Measurements from ENCODE around the gene ACVRL1. TPM values are rescaled to one million over a fixed set of nuclear protein-coding genes. Genes with fewer than 3 reads are reported as not detected.

ACVRL1 gene
- total RNA-seq, 1 experiment from 2014 or later = not detected

DNA sequence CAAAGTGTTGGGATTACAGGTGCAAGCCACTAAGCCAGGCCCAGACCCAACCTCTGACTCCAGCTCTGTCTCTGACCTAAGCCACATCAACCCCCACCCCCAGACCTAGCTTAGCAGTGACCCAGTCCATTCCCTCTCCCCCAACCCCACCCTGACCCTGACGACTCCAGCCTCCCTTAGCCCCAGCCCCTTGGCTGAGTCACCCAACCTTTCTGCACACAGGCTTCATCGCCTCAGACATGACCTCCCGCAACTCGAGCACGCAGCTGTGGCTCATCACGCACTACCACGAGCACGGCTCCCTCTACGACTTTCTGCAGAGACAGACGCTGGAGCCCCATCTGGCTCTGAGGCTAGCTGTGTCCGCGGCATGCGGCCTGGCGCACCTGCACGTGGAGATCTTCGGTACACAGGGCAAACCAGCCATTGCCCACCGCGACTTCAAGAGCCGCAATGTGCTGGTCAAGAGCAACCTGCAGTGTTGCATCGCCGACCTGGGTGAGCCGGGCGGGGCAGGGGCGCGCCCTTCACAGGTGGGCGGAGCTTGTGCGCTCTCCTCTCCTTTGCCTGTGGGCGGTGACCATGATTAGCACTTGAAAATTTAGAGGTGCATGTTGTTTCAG, 7.8 kb downstream of the ACVRL1 start:
- ChIA-PET CTCF (interaction anchor here (0.6 to 6.5 kb wide), 3 partner anchors 8 to 87 kb away, joined by 3 to 32 read pairs (median 3); no protein-coding TSS in a partner anchor), POLR2A (interaction anchor here (0.6 kb wide), 1 partner anchor 36 kb away, joined by 4 read pairs; no protein-coding TSS in a partner anchor)
- Mint-ChIP-seq H3K9me3 (ENCODE audit: unreplicated experiment) (no peaks in the 10 kb centered on the region), H3K4me1 (ENCODE audit: insufficient read depth, unreplicated experiment) (peaks cover 5% of the 10 kb centered on the region), H3K27ac (ENCODE audit: low read depth, unreplicated experiment) (no peak overlapping the region), H3K27me3 (ENCODE audit: insufficient read depth, unreplicated experiment) (no peaks in the 10 kb centered on the region), H3K4me3 (ENCODE audit: unreplicated experiment) (no peak overlapping the region), H3K36me3 (ENCODE audit: insufficient read depth, unreplicated experiment) (no peaks in the 10 kb centered on the region)
- no peak for DNase-seq (ENCODE audit: unreplicated experiment)
- intact Hi-C loops (cut with micrococcal nuclease) = no loop called here
- TF ChIP-seq, protein P1, sequence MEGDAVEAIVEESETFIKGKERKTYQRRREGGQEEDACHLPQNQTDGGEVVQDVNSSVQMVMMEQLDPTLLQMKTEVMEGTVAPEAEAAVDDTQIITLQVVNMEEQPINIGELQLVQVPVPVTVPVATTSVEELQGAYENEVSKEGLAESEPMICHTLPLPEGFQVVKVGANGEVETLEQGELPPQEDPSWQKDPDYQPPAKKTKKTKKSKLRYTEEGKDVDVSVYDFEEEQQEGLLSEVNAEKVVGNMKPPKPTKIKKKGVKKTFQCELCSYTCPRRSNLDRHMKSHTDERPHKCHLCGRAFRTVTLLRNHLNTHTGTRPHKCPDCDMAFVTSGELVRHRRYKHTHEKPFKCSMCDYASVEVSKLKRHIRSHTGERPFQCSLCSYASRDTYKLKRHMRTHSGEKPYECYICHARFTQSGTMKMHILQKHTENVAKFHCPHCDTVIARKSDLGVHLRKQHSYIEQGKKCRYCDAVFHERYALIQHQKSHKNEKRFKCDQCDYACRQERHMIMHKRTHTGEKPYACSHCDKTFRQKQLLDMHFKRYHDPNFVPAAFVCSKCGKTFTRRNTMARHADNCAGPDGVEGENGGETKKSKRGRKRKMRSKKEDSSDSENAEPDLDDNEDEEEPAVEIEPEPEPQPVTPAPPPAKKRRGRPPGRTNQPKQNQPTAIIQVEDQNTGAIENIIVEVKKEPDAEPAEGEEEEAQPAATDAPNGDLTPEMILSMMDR (IDR thresholded peaks at IDR 0.05; ENCODE audit: unreplicated experiment) = no peak
- BruUV-seq (replicated peaks) = no TSS peak

DNA sequence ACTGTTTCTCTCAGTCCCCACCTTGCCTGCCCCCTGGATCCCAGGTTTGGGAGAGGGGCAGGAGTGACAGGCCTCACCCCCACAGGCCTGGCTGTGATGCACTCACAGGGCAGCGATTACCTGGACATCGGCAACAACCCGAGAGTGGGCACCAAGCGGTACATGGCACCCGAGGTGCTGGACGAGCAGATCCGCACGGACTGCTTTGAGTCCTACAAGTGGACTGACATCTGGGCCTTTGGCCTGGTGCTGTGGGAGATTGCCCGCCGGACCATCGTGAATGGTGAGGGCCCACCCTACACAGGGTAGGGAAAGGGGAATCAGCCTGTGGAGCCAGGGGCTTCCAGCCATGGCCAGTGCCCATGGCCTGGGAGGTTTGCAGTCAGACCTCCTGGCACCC, 8.6 kb downstream of the ACVRL1 start:
- Mint-ChIP-seq H3K4me1 (ENCODE audit: insufficient read depth, unreplicated experiment) (peaks cover 5% of the 10 kb centered on the region), H3K4me3 (ENCODE audit: unreplicated experiment) (no peak overlapping the region), H3K27me3 (ENCODE audit: insufficient read depth, unreplicated experiment) (no peaks in the 10 kb centered on the region), H3K9me3 (ENCODE audit: unreplicated experiment) (no peaks in the 10 kb centered on the region), H3K27ac (ENCODE audit: low read depth, unreplicated experiment) (no peak overlapping the region), H3K36me3 (ENCODE audit: insufficient read depth, unreplicated experiment) (no peaks in the 10 kb centered on the region)
- ChIA-PET CTCF (interaction anchor here (1.1 kb wide), 1 partner anchor 40 kb away, joined by 3 read pairs; no protein-coding TSS in a partner anchor), POLR2A (interaction anchor here (0.6 kb wide), 1 partner anchor 918 kb away, joined by 3 read pairs; the partner anchor contains the start of gene KRT79)
- intact Hi-C loops (cut with micrococcal nuclease) = no loop called here
- no peak for DNase-seq (ENCODE audit: unreplicated experiment)
- TF ChIP-seq, protein P1 (IDR thresholded peaks at IDR 0.05; ENCODE audit: unreplicated experiment) = no peak
- BruUV-seq (replicated peaks) = no TSS peak

DNA sequence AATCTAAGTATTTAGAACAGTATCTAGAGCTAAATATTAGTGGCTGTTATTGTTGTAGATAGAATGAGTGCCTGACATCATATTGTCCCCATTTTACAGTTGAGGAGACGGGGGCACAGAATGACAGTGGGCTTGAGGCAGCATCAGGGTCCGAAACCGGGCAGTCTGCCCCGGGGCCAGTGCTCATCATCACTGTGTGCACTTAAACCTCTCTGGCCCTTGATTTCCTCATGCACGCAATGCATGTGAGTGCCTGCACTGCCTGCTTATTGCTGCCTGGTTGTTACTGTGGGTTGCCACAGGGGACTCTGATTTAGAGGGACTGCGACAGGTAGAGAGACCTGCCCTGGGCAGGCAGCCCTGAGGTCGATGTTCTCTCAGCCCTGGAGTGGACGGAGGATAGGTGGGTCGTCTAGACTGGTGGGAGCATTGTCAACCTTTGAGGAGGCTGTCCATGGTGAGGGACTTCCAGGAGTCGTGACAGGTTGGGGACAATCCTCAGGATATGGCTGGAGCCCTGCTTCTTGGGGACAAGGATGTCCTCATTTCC, 9.8 kb downstream of the ACVRL1 start:
- H3K27ac Mint-ChIP-seq (ENCODE audit: low read depth, unreplicated experiment) = no peak overlapping the region
- ChIA-PET CTCF (interaction anchor here (0.8 to 1.2 kb wide), 3 partner anchors 9 to 53 kb away, joined by 3 to 4 read pairs (median 3); no protein-coding TSS in a partner anchor), POLR2A (no interaction called here)
- H3K36me3 Mint-ChIP-seq (ENCODE audit: insufficient read depth, unreplicated experiment) = no peaks in the 10 kb centered on the region
- H3K9me3 Mint-ChIP-seq (ENCODE audit: unreplicated experiment) = no peaks in the 10 kb centered on the region
- no peak overlapping the region for H3K4me3 Mint-ChIP-seq (ENCODE audit: unreplicated experiment)
- intact Hi-C loops (cut with micrococcal nuclease) = no loop called here
- DNase-seq (ENCODE audit: unreplicated experiment) = no peak
- TF ChIP-seq, protein P1 (IDR thresholded peaks at IDR 0.05; ENCODE audit: unreplicated experiment) = no peak
- no TSS peak for BruUV-seq (replicated peaks)
- H3K4me1 Mint-ChIP-seq (ENCODE audit: insufficient read depth, unreplicated experiment) = peaks cover 4% of the 10 kb centered on the region
- no peaks in the 10 kb centered on the region for H3K27me3 Mint-ChIP-seq (ENCODE audit: insufficient read depth, unreplicated experiment)

DNA sequence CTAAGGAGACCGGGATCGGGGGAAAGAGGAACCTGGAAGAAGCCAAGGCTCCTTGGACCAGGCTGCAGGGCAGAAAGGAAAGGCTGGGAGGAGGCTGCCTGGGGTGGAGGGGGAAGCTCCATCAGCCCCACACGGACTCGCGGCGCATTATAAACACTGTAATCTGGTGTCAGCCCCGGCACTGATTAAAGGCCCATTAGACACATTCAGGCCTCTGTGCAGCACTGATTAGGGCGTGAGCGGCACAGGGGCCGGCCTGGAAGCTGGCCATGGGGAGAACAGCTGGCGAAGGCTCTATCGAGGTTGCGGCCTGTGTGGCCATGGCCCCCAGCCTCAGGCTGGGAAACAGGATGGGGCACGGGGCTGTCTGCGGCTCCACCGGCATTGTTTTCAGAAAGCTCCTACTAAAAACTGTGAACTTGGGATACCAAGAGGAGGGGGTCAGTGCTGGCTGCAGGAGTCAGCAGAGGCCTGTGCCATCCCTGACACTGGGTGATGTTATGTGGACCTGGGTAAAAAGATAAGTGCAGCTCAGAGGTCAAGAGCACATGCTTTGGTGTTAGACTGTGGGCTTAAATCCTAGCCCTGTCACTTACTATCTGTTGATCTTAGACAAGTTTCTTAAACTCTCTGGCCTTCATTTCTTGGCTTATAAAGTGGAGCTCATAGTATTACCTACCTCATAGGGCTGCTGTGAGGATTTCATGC, 10.6 kb downstream of the ACVRL1 start:
- Mint-ChIP-seq H3K27me3 (ENCODE audit: insufficient read depth, unreplicated experiment) (no peaks in the 10 kb centered on the region), H3K36me3 (ENCODE audit: insufficient read depth, unreplicated experiment) (no peaks in the 10 kb centered on the region), H3K4me1 (ENCODE audit: insufficient read depth, unreplicated experiment) (no peaks in the 10 kb centered on the region), H3K27ac (ENCODE audit: low read depth, unreplicated experiment) (no peak overlapping the region), H3K4me3 (ENCODE audit: unreplicated experiment) (no peak overlapping the region), H3K9me3 (ENCODE audit: unreplicated experiment) (no peaks in the 10 kb centered on the region)
- no peak for DNase-seq (ENCODE audit: unreplicated experiment)
- ChIA-PET CTCF (interaction anchor here (0.6 to 1.2 kb wide), 3 partner anchors 9 to 108 kb away, joined by 3 to 4 read pairs (median 3); no protein-coding TSS in a partner anchor), POLR2A (no interaction called here)
- BruUV-seq (replicated peaks) = no TSS peak
- intact Hi-C loops (cut with micrococcal nuclease) = no loop called here
- TF ChIP-seq, protein P1 (IDR thresholded peaks at IDR 0.05; ENCODE audit: unreplicated experiment) = no peak
